Heart right ventricle (tissue), 16 donors: ENCODE results near the gene GFOD1. TPM values are rescaled to one million over a fixed set of nuclear protein-coding genes. Genes with fewer than 3 reads are reported as not detected.

Experiments
- ATAC-seq, 8 donors: fragments of 200-7000 bp; cut with Tn5 transposase; one replicate each; pipeline ENCODE4 v1.9.1; 2020; ENCODE audit warnings: mild to moderate bottlenecking in 8 of 8, moderate library complexity in 8 of 8, moderate number of reproducible peaks in 1 of 8
- DNase-seq, 2 donors: peaks; one replicate each; pipeline ENCODE4 v3.0.0-alpha.2; 2020
- H3K27ac ChIP-seq, 10 donors: fragments of 200-600 bp; sonication (generic) in 2 of 10; one replicate each; pipeline versions ENCODE4 v1.5.0 to v1.8.0; 2020 to 2022; ENCODE audit warnings: mild to moderate bottlenecking in 3 of 10
- H3K27me3 ChIP-seq, 7 donors: fragments of 200-600 bp; one replicate each; pipeline ENCODE4 v1.8.0; 2021 to 2022; ENCODE audit warnings: mild to moderate bottlenecking in 2 of 7
- H3K36me3 ChIP-seq, 9 donors: fragments of 200-600 bp; sonication (generic) in 1 of 9; one replicate each; pipeline versions ENCODE4 v1.5.0 to v1.8.0; 2020 to 2022; ENCODE audit warnings: mild to moderate bottlenecking in 2 of 9
- H3K4me1 ChIP-seq, 9 donors: fragments of 200-600 bp; sonication (generic) in 1 of 9; one replicate each; pipeline versions ENCODE4 v1.5.0 to v1.8.0; 2020 to 2022; ENCODE audit warnings: mild to moderate bottlenecking in 4 of 9
- H3K4me3 ChIP-seq, 10 donors: fragments of 200-600 bp; sonication (generic) in 2 of 10; one replicate each; pipeline versions ENCODE4 v1.5.0 to v1.8.0; 2020 to 2022; ENCODE audit warnings: mild to moderate bottlenecking in 7 of 10, moderate library complexity in 2 of 10
- H3K9me3 ChIP-seq, 11 donors: fragments of 200-600 bp in 10 of 11; sonication (generic) in 2 of 11; one replicate each; pipeline versions ENCODE4 v1.5.0 to v1.8.0; 2013 to 2022; ENCODE audit warnings: mild to moderate bottlenecking in 2 of 11, control low read depth in 1 of 11, moderate library complexity in 1 of 11
- WGBS, 2 donors: extraction: QIAGEN DNeasy Blood & Tissue Kit; methylation state at CpG; one replicate each; pipeline ENCODE4 v1.1.7; 2013; ENCODE audit warnings: inconsistent platforms in 1 of 2; 5-methylcytosine and 5-hydroxymethylcytosine counted together
- intact Hi-C, 10 donors: fragments of 100-400 bp; cut with DNase I; formaldehyde crosslinking; loops; one replicate each; pipeline versions ENCODE4 v1.11.1 to v1.14.2; 2022
- polyA plus RNA-seq, 2 donors: library from polyadenylated mRNA; stranded (reverse); fragments of 200-250 nt; gene quantifications; one replicate each; pipeline ENCODE4 v1.2.3, GENCODE V29; 2013
- total RNA-seq, 10 donors: library from RNA; stranded (reverse); fragmentation: NEBNext Ultra II Directional in 3 of 10; extraction: Animal tissue kit (Norgen Biotek cat#: 25700) in 3 of 10; gene quantifications; one replicate each; pipeline versions ENCODE4 v1.2.1 to v1.2.4, GENCODE V29; 2021 to 2023
- TF ChIP-seq, protein P1 (sequence below), 9 donors: fragments of 200-600 bp; sonication (generic) in 2 of 9; IDR thresholded peaks; one replicate each; pipeline versions ENCODE4 v1.5.0 to v1.8.0; 2021 to 2022; ENCODE audit warnings: antibody characterized with exemption in 9 of 9, mild to moderate bottlenecking in 5 of 9, moderate library complexity in 1 of 9
- donor health status: Arrhythmogenic right ventricular cardiomyopathy.
- donor health status: ischemic (EF 13 %, LVEDD 7.1; RV severe dilation, severe dysfunction).
- donor health status: healthy with polysubstance abuse.
- donor health status: DM: no; HTN: yes; CAD: no.
- donor health status: DM: no; HTN: no; CAD: no.
- donor health status: ischemic (EF 25% LVEDD 6.9; RV normal size, moderate dysfunction).
- donor health status: ischemic (EF 25% LVEDD 5.7; RV mildly dilated, moderate dysfunction).
- donor health status: healthy.
- donor health status: DM: yes; HTN: yes; CAD: no.
- donor health status: Ischemic cardiomyopathy.
- donor health status: ischemic (EF 35%, LVEDD 5.7; RV mildly dilated, moderate dysfunction).
- donor health status: nonischemic (EF 11% LVEDD 7.7; RV severe dilation, severe dysfunction).
- donor health status: DM: yes; HTN: yes; CAD: no.
- donor health status: PGD.
- donor health status: ischemic (EF 29% LVEDD 5.4; RV normal size, mild dysfunction).
- donor health status: nonischemic (EF 23%, LVEDD 6.1; RV moderate dilation, normal function).

GFOD1 gene
- total and polyA plus RNA-seq, 12 donors, result 13.8 to 96.5 (median 37.0) TPM

DNA sequence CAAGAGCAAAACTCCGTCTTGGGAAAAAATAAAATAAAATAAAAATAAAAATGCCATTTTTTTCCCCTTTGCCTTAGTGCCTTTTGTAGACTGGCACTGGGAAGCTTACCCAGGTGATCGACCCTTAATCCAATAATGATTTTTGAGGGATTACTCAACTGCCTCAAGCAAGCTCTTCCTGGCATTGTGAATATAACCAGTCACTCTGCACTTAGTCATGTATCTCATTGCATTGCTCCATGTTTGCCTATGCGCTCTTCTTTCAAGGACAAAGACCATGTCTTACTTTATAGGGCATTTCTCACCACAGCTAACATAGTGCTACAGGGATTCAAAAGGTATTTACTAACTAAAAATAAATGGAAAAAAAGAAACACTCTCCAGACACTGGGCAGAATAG is 13.0 kb downstream of the GFOD1 start:
- DNase-seq, result no peak
- TF ChIP-seq, protein P1, sequence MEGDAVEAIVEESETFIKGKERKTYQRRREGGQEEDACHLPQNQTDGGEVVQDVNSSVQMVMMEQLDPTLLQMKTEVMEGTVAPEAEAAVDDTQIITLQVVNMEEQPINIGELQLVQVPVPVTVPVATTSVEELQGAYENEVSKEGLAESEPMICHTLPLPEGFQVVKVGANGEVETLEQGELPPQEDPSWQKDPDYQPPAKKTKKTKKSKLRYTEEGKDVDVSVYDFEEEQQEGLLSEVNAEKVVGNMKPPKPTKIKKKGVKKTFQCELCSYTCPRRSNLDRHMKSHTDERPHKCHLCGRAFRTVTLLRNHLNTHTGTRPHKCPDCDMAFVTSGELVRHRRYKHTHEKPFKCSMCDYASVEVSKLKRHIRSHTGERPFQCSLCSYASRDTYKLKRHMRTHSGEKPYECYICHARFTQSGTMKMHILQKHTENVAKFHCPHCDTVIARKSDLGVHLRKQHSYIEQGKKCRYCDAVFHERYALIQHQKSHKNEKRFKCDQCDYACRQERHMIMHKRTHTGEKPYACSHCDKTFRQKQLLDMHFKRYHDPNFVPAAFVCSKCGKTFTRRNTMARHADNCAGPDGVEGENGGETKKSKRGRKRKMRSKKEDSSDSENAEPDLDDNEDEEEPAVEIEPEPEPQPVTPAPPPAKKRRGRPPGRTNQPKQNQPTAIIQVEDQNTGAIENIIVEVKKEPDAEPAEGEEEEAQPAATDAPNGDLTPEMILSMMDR (IDR thresholded peaks at IDR 0.05), result no peak
- peak overlapping the region in 6 of 10 donors; percentile 5 to 55 (median 24) for H3K27ac ChIP-seq
- H3K4me3 ChIP-seq, result no peak overlapping the region
- H3K36me3 ChIP-seq, result peaks cover 0 to 34% (median 0%) of the 10 kb centered on the region in 9 donors
- WGBS, 2 donors, result 94 to 97% methylated on average over 3 of the region's 3 CpGs
- intact Hi-C loops, result no loop called here
- H3K4me1 ChIP-seq, result peaks cover 4 to 79% (median 64%) of the 10 kb centered on the region in 9 donors
- H3K27me3 ChIP-seq, result no peaks in the 10 kb centered on the region
- H3K9me3 ChIP-seq, result no peaks in the 10 kb centered on the region
- peak in 1 of 8 donors; percentile 32 for ATAC-seq

DNA sequence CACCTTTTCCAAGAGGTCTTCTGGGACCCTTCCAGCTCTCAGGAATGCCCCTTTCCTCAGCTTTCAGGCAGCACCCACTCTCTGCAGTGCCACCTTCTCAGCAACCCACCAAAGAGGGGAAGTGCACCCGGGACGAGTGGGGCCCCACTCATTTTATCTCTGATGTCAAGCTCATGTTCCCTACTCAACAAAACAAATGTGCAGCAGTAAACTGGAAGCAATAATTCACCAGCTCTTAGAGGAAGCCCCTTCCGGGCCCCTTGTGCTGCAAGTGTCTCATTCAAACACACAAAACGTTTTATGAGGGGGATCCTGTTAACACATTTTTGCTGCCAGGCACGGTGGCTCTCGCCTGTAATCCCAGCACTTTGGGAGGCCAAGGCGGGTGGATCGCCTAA is 13.6 kb downstream of the GFOD1 start:
- Histone ChIP-seq H3K9me3 (peaks cover 0 to under 1% (median 0%) of the 10 kb centered on the region in 11 donors), H3K27ac (peak overlapping the region in 6 of 10 donors; percentile 5 to 55 (median 12)), H3K4me1 (peaks cover 4 to 80% (median 63%) of the 10 kb centered on the region in 9 donors), H3K27me3 (no peaks in the 10 kb centered on the region), H3K36me3 (peaks cover 0 to 28% (median 0%) of the 10 kb centered on the region in 9 donors), H3K4me3 (no peak overlapping the region)
- TF ChIP-seq, protein P1 (IDR thresholded peaks at IDR 0.05), result no peak
- intact Hi-C loops, result no loop called here
- WGBS, 2 donors, result 69 to 72% methylated on average over 8 of the region's 8 CpGs
- ATAC-seq, result no peak
- no peak for DNase-seq

GRCh38 chr6:13472976-13473767 is 14.2 kb downstream of the GFOD1 start:
- peak in 2 of 8 donors; percentile 19 to 36 for ATAC-seq
- no peak overlapping the region for H3K4me3 ChIP-seq
- intact Hi-C loops, result no loop called here
- H3K9me3 ChIP-seq, result peaks cover 0 to 6% (median 0%) of the 10 kb centered on the region in 11 donors
- peaks cover 4 to 80% (median 58%) of the 10 kb centered on the region in 9 donors for H3K4me1 ChIP-seq
- DNase-seq, result no peak
- H3K27ac ChIP-seq, result peak overlapping the region in 4 of 10 donors; percentile 6 to 55 (median 27)
- H3K27me3 ChIP-seq, result no peaks in the 10 kb centered on the region
- H3K36me3 ChIP-seq, result peaks cover 0 to 22% (median 0%) of the 10 kb centered on the region in 9 donors
- 69 to 74% methylated on average over 5 of the region's 5 CpGs for WGBS, 2 donors
- TF ChIP-seq, protein P1 (IDR thresholded peaks at IDR 0.05), result no peak

GRCh38 chr6:13472099-13472498 is 15.3 kb downstream of the GFOD1 start:
- peaks cover 0 to 11% (median 0%) of the 10 kb centered on the region in 11 donors for H3K9me3 ChIP-seq
- DNase-seq (no peak), ATAC-seq (no peak)
- intact Hi-C loops, result no loop called here
- peak overlapping the region in 4 of 10 donors; percentile 1 to 22 (median 14) for H3K27ac ChIP-seq
- H3K4me1 ChIP-seq, result peaks cover 4 to 79% (median 59%) of the 10 kb centered on the region in 9 donors
- TF ChIP-seq, protein P1 (IDR thresholded peaks at IDR 0.05), result no peak
- H3K36me3 ChIP-seq, result peaks cover 0 to 17% (median 0%) of the 10 kb centered on the region in 9 donors
- H3K27me3 ChIP-seq, result no peaks in the 10 kb centered on the region
- 56 to 69% methylated on average over 4 of the region's 4 CpGs for WGBS, 2 donors
- no peak overlapping the region for H3K4me3 ChIP-seq
